SJCRH30 (cell line): Measurements from ENCODE around the gene HOXB8. TPM values are rescaled to one million over a fixed set of nuclear protein-coding genes. Genes with fewer than 3 reads are reported as not detected.
A peak's percentile ranks its signal among the peaks of the same experiment; 100 is the strongest.

Source experiments
- DNase-seq, 2 experiments: peaks; one replicate each; pipeline ENCODE4 v3.0.0-alpha.2; 2015 to 2020
- H3K27ac ChIP-seq: fragments of 250-450 bp; sonication (Bioruptor Pico); 2 replicates; pipeline ENCODE4 v1.5.1; 2020; ENCODE audit warnings: mild to moderate bottlenecking, moderate library complexity
- H3K27me3 ChIP-seq: fragments of 250-450 bp; sonication (Bioruptor Pico); 2 replicates; pipeline ENCODE4 v1.5.1; 2020; ENCODE audit warnings: mild to moderate bottlenecking, moderate library complexity
- H3K36me3 ChIP-seq: fragments of 250-450 bp; sonication (Bioruptor Pico); 2 replicates; pipeline ENCODE4 v1.5.1; 2020; ENCODE audit warnings: mild to moderate bottlenecking, moderate library complexity
- H3K4me1 ChIP-seq: fragments of 250-450 bp; sonication (Bioruptor Pico); 2 replicates; pipeline ENCODE4 v1.5.1; 2020; ENCODE audit warnings: mild to moderate bottlenecking, moderate library complexity
- H3K4me3 ChIP-seq: fragments of 250-450 bp; sonication (Bioruptor Pico); 2 replicates; pipeline ENCODE4 v1.5.1; 2020; ENCODE audit warnings: mild to moderate bottlenecking, moderate library complexity
- H3K9me3 ChIP-seq: fragments of 250-450 bp; sonication (Bioruptor Pico); replicated peaks from 2 replicates; pipeline ENCODE4 v1.5.1; 2020; ENCODE audit warnings: mild to moderate bottlenecking, moderate library complexity
- total RNA-seq: library from RNA; depleted of rRNA; stranded (reverse); fragments of >200 nt; shearing (Covaris generic); gene quantifications from 2 replicates; pipeline ENCODE4 v1.2.3, GENCODE V29; 2014

The HOXB8 gene
- total RNA-seq, 1 experiment from 2014 or later: 0.38 TPM

DNA sequence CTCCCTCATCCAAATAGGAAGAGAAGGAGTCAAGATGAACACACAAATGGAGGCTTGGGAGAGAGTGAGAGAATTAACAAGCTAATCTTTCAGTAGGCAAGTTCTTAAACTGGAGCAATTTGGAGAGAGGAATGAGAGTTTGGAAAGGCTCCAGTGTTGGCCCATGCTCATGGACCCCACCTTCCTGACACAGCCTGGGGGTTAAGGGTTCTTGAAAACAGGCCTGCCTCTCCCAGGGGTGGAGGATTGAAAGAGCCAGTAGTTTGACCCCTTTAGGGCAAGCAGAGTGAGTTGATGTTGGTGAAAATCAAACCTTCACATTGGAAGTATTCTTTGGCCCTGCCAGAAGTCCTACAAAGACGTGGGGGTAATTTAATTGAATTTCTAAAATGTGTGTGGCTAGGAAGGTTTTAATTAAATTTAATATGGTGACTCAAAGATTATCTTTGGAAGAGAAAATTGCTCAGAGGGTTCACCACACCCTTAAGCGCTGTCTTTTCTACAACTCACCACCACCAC, 30.8 kb downstream of the HOXB8 start:
- no peaks in the 10 kb centered on the region for H3K36me3 ChIP-seq
- no peaks in the 10 kb centered on the region for H3K9me3 ChIP-seq
- no peak for DNase-seq
- no peak overlapping the region for H3K4me3 ChIP-seq
- peaks cover 21% of the 10 kb centered on the region for H3K4me1 ChIP-seq
- no peaks in the 10 kb centered on the region for H3K27me3 ChIP-seq
- H3K27ac ChIP-seq: no peak overlapping the region

DNA sequence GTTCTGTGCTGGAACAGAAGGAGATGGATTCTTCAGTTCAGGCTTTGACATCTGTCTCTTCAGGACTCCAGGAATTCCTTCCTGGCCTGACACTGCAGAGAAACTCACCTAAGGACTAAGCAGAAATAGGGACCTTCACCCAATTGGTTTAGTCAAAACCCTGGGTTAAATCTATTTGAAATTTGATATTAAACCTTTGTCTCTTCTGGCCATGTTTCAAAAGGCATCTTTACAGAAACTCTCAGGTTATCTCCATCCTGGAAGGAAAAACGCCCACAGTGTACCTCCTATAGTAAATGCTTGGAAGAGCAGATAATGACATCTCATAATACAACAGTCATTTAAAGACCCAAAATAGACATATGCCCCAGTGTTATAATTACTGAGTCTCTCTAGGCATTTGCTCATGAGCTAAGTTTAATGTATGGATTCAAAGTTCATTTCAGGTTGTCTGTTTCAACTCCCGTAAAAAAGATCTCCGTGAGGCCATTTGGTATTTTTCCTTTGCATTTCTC, 31.3 kb downstream of the HOXB8 start:
- no peak overlapping the region for H3K27ac ChIP-seq
- H3K9me3 ChIP-seq: no peaks in the 10 kb centered on the region
- peaks cover 21% of the 10 kb centered on the region for H3K4me1 ChIP-seq

GRCh38 chr17:48582750-48583069, 32.4 kb downstream of the HOXB8 start:
- Histone ChIP-seq H3K27me3 (no peaks in the 10 kb centered on the region), H3K36me3 (no peaks in the 10 kb centered on the region), H3K4me1 (peaks cover 13% of the 10 kb centered on the region), H3K9me3 (no peaks in the 10 kb centered on the region), H3K4me3 (peak overlapping the region; percentile 58), H3K27ac (no peak overlapping the region)
- DNase-seq: no peak

More for the DNA sequence above, 31.3 kb downstream of the HOXB8 start:
- no peaks in the 10 kb centered on the region for H3K36me3 ChIP-seq
- no peak overlapping the region for H3K4me3 ChIP-seq
- no peak for DNase-seq
- H3K27me3 ChIP-seq: no peaks in the 10 kb centered on the region

GRCh38 chr17:48579760-48580554, 35.1 kb downstream of the HOXB8 start:
- no peak overlapping the region for H3K4me3 ChIP-seq
- no peak for DNase-seq

DNA sequence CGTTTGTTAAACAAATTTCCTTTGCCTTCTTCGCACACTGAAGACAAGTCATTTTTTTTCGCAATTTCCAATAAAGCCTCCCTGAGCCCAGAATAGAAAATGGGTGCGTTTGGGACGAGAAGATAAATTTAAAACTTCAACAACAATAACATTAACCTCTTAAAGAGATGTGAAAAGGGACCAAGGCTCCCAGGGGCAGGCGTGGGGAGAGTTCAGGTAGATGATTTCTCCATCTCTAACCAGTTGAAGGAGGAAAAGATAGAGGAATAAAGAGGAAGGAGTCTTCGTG, 35.7 kb downstream of the HOXB8 start:
- H3K27ac ChIP-seq: no peak overlapping the region
- DNase-seq: no peak
- H3K36me3 ChIP-seq: no peaks in the 10 kb centered on the region
- H3K4me3 ChIP-seq: no peak overlapping the region
- no peaks in the 10 kb centered on the region for H3K27me3 ChIP-seq
- H3K9me3 ChIP-seq: no peaks in the 10 kb centered on the region
- H3K4me1 ChIP-seq: 0 out of 2 replicates have a peak, but pooled peaks cover 4% of the 10 kb centered on the region

More at GRCh38 chr17:48579760-48580554, 35.1 kb downstream of the HOXB8 start:
- no peaks in the 10 kb centered on the region for H3K27me3 ChIP-seq
- H3K36me3 ChIP-seq: no peaks in the 10 kb centered on the region
- H3K4me1 ChIP-seq: 0 out of 2 replicates have a peak, but pooled peaks cover 4% of the 10 kb centered on the region
- no peak overlapping the region for H3K27ac ChIP-seq
- H3K9me3 ChIP-seq: no peaks in the 10 kb centered on the region

GRCh38 chr17:48578616-48579470, 36.2 kb downstream of the HOXB8 start:
- H3K27ac ChIP-seq: no peak overlapping the region; the same call in 1 of the 2 replicates
- H3K36me3 ChIP-seq: no peaks in the 10 kb centered on the region
- peak overlapping the region; percentile 94 for H3K4me3 ChIP-seq
- H3K4me1 ChIP-seq: 0 out of 2 replicates have a peak, but pooled peaks cover 4% of the 10 kb centered on the region
- H3K27me3 ChIP-seq: no peaks in the 10 kb centered on the region
- no peaks in the 10 kb centered on the region for H3K9me3 ChIP-seq
- no peak for DNase-seq

GRCh38 chr17:48577946-48578615, 37.0 kb downstream of the HOXB8 start, which contains the start of gene HOXB4:
TSS of gene HOXB4 (minus strand) at chr17:48578350. CDS start at chr17:48578319, 31 bp downstream.
- H3K4me1 ChIP-seq: 0 out of 2 replicates have a peak, but pooled peaks cover 4% of the 10 kb centered on the region
- no peaks in the 10 kb centered on the region for H3K9me3 ChIP-seq
- peak within 1 kb of the TSS; percentile 94 for H3K4me3 ChIP-seq
- H3K27ac ChIP-seq: peak within 1 kb of the TSS; percentile 42; the same call in 1 of the 2 replicates
- H3K27me3 ChIP-seq: no peaks in the 10 kb centered on the region
- no peaks in the 10 kb centered on the region for H3K36me3 ChIP-seq
- peak; percentile 80 to 82 for DNase-seq

GRCh38 chr17:48577330-48577945, 37.7 kb downstream of the HOXB8 start:
- no peaks in the 10 kb centered on the region for H3K36me3 ChIP-seq
- peak overlapping the region; percentile 33; the same call in 1 of the 2 replicates for H3K27ac ChIP-seq
- H3K27me3 ChIP-seq: no peaks in the 10 kb centered on the region
- 0 out of 2 replicates have a peak, but pooled peaks cover 4% of the 10 kb centered on the region for H3K4me1 ChIP-seq
- peak; percentile 34 to 45 for DNase-seq
- H3K4me3 ChIP-seq: peak overlapping the region; percentile 94
- no peaks in the 10 kb centered on the region for H3K9me3 ChIP-seq

DNA sequence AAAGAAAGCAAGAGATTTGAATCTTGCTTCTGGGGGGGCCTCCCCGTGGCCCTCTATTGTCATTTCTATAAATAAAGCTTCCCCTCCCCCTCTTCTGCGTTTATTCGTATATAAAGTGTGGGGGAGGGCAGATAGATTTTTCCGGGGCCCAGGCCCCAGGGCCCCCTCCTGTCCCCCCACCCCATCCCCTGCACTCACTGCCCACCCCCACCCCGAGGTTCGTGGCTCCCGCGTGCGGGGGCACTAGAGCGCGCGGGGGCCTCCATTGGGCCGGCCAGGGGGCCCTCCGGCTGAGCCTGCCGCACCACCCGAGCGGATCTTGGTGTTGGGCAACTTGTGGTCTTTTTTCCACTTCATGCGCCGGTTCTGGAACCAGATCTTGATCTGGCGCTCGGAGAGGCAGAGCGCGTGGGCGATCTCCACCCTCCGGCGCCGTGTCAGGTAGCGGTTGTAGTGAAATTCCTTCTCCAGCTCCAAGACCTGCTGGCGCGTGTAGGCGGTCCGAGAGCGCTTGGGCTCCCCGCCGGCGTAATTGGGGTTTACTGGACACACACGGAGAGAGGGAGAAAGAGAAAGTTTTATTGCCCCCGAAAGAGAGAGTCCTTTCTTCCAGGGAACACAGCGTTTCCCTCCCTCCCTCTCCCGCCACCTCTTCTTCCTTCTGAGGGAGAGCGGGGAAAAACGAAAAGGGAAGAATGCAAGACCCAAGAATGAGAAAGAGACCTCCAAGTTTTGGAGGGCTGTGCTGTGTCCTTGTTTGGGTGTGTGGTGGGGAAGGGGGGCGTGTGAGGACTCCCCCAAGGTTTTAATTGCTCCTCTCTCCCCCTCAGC, 38.4 kb downstream of the HOXB8 start:
- Histone ChIP-seq H3K9me3 (no peaks in the 10 kb centered on the region), H3K4me3 (peak overlapping the region; percentile 94), H3K36me3 (no peaks in the 10 kb centered on the region), H3K4me1 (0 out of 2 replicates have a peak, but pooled peaks cover 4% of the 10 kb centered on the region), H3K27me3 (no peaks in the 10 kb centered on the region), H3K27ac (no peak overlapping the region)
- DNase-seq: no peak

- Histone ChIP-seq H3K4me3 (no peak overlapping the region), H3K27ac (no peak overlapping the region), H3K36me3 (no peaks in the 10 kb centered on the region), H3K9me3 (no peaks in the 10 kb centered on the region), H3K27me3 (no peaks in the 10 kb centered on the region), H3K4me1 (0 out of 2 replicates have a peak, but pooled peaks cover 4% of the 10 kb centered on the region)
- no peak for DNase-seq
These were observed 39.2 kb downstream of the HOXB8 start for GRCh38 chr17:48575673-48576478.

DNA sequence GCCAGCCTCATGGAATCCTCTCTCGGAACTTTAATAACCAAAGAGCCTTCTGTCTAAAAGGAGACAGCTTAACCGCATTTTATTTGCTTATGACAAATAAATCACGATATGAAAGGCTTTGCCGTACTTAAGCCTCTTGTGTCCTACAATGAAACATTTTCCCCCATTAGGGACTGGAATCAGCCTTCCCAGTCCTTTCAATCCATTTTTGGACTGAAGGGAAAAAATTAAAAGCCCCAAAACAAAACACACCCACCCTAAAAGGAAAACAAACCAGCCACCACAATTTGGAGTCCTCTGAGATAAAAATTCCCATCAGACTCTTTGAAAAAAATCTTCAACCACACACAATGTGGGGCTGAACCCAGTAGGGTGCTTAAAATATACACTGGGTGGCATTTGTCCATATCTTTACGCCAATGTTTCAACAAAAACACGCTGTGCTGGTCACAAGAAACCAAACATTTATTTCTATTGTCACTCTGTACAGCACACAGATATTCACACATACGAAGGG, 40.0 kb downstream of the HOXB8 start:
- no peaks in the 10 kb centered on the region for H3K27me3 ChIP-seq
- H3K9me3 ChIP-seq: no peaks in the 10 kb centered on the region
- H3K27ac ChIP-seq: no peak overlapping the region
- no peak overlapping the region for H3K4me3 ChIP-seq
- 0 out of 2 replicates have a peak, but pooled peaks cover 4% of the 10 kb centered on the region for H3K4me1 ChIP-seq
- DNase-seq: no peak
- H3K36me3 ChIP-seq: no peaks in the 10 kb centered on the region

DNA sequence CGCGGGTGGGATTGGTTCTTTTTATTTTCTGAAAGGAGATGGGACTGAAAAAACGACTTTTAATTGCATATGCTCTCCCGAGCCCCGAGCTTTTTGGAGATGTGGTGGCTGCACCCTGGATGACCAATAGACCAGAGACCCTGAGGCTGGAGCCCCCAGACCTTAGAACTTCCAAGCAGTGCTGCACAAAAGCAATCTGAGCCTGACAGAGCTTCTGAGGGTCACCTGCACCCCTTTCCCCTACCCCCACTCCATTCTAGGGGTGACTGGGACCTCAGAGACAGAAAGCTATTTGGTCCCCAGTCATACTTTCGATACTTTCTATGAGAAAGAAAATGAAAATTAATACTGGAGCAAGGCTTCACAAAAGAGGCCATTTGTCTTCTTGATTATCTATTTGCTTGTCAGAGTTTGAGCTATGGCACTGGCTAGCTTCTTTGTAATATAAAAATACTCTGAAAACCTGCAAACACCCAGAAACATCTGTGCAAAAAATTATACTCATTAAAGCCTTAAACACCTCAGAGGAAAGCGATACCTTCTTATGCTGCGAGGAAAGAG, 40.5 kb downstream of the HOXB8 start:
- Histone ChIP-seq H3K4me3 (no peak overlapping the region), H3K27ac (no peak overlapping the region), H3K9me3 (no peaks in the 10 kb centered on the region), H3K4me1 (0 out of 2 replicates have a peak, but pooled peaks cover 4% of the 10 kb centered on the region), H3K27me3 (no peaks in the 10 kb centered on the region), H3K36me3 (no peaks in the 10 kb centered on the region)
- DNase-seq: no peak
